ENCODE data around the gene ACSL5.
"Not testable (repeated sequence)": the region's sequence is repeated elsewhere in the genome, so short reads cannot be mapped to it uniquely, and the experiment has no call there.

The ACSL5 gene

DNA sequence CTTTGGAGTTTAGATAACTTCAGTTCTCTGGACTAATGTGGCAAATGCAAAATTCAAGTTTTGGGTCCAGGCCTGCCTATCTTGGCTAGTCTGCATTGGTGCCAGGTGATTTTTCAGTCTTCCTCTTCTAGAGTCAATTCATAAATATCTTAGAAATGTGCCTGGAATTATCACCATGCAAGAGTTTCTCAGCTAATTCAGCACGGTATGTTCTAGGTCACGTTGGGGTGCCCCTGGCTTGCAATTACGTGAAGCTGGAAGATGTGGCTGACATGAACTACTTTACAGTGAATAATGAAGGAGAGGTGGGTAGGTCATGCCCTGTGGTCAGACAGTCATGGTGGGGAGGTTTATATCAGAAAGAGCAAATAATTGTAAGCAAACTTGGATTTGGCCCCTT lies 47.8 kb downstream of the ACSL5 start:
- DNase-seq: no peak

- no peak for DNase-seq
Observed at GRCh38 chr10:112424651-112425050, 50.7 kb downstream of the ACSL5 start.

- no peak for DNase-seq
Observed at GRCh38 chr10:112426111-112426510, 52.2 kb downstream of the ACSL5 start.

DNA sequence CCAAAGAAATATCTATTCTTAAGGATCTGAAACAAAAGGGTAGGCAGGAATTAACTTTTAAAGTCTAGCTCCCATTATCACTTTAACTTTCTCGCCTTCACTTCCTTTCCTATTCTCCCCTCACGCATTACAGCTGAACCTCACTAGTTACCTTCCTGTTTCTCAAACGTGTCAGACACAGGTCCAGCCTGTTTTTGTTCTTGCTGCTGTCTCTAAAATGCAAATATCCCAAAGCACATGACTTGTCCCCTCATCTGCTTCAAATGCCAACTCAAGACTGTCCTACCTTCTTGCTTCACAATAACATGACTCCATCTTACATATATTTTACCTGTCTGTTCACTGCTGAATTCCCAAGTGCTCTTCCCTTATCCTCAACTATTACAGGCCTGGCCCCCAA lies 55.2 kb downstream of the ACSL5 start:
- DNase-seq: no peak

DNA sequence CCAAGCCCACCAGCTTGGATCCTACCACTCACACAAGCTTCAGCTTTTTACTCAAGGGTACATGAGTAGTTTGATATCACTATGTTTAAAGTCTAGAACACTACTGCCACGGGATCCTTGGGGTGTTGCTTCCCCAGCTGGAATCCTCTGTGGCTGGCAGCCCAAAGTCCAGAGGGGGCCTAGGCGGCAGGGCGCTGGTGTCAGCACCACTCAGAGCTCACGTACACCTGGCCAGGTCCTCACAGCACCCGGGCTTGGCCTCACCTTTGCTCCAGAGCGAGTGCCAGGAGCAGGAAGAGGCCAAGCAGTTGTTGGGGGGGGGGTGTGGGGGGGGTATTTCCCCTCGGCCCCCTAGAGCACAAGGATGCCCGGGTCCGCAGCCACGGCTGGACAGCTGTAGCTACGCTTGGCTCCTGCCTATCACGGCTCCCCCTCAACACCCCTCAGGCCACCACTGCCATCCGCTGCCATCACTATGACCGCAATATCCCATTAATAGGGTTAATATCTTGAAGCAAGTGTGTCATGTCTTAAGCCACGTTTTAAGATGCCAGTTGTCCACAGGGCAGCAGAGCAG lies 55.8 kb downstream of the ACSL5 start:
- DNase-seq: no peak

- DNase-seq: no peak
Observed at GRCh38 chr10:112433136-112433535, 59.2 kb downstream of the ACSL5 start.

- DNase-seq: no peak
Observed at GRCh38 chr10:112434988-112435619, 61.2 kb downstream of the ACSL5 start.

GRCh38 chr10:112438356-112438755 lies 64.4 kb downstream of the ACSL5 start:
- no peak for DNase-seq

DNA sequence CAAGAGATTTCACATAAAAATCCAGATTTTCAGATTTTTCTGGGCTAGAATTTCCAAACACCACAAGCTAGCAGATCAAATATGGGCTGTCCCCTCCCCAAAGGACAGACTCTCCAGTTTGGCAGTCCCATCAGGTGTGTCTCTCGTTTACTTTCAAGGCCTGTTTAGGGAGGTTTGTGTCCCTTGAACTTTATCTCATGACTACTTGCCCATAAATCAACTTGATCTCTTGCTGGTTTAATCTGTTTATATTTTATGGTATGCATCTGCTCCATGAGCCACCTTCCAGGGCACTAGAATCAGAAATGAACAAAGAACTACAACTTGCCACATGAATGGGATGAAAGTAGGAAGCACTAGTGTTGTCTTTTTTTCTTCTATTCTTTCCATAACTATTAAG lies 67.6 kb downstream of the ACSL5 start:
- no peak for DNase-seq

GRCh38 chr10:112442063-112442462 lies 68.1 kb downstream of the ACSL5 start:
- DNase-seq: no peak

DNA sequence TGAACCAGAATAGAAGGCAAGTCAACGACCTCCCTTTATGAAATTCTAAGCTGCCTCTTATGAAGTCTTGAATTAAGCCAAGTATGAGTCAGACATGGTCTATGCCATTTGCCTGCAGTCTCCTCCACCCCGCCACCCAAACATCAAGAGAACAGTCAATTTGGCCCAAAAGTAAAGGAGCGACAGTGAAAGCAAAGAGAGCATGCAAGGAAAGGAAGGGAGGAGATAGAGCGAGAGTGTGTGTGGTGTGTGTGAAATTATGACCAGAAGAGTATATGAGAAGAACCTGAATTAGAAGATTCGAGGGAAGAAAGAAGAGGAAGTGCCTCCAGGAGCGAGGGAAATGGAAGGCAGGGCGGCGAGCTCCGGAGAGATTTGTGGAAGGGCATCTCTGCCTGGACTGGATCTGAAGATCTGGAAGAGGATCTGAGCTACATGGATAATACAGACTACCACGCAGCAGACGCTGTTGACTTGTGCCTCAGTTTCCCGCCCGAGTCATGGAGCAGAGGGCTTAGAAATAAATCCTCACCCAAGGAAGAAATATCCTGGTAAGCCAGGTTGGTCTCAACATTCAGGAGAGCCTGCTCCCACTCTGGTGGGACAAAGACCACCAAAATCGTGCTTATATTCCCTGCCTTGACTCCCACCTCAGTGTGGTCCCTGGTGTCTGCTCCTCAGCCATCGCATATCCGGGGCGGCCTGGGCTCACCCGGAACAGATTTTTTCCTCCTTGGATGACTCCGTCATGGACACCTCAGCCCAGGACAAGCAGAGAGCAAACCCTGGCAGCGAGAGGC lies 72.3 kb downstream of the ACSL5 start:
- DNase-seq: no peak

- peak; percentile 16 for DNase-seq
Observed at GRCh38 chr10:112446855-112447619, 73.1 kb downstream of the ACSL5 start, which contains the start of the genes VTI1A and ZDHHC6. Gene VTI1A (plus strand): TSS chr10:112447215. CDS start chr10:112447374, 159 bp downstream. Gene ZDHHC6 (minus strand): TSS chr10:112446914. CDS start chr10:112445436, 1,478 bp downstream.

GRCh38 chr10:112447620-112447928 lies 73.7 kb downstream of the ACSL5 start:
- DNase-seq: no peak

DNA sequence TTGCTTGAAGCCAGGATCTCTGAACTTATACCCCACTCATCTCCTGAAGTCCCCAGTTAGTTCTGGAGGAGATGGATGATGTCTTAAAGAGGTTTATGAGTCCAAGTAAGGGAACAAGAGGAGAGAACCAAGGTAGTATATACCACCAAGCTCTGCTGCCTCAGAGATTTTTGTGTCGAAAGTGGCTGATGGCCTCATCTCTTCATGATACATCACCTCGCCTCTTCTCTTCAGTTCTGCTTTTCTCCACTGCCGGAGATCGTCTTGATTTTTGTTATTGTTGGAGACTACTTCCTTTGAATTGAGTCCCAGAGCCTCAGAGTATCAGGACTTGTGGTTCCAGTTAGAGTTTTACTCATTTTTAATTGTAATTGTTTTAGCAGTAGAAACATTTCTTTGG lies 75.0 kb downstream of the ACSL5 start:
- DNase-seq: no peak

DNA sequence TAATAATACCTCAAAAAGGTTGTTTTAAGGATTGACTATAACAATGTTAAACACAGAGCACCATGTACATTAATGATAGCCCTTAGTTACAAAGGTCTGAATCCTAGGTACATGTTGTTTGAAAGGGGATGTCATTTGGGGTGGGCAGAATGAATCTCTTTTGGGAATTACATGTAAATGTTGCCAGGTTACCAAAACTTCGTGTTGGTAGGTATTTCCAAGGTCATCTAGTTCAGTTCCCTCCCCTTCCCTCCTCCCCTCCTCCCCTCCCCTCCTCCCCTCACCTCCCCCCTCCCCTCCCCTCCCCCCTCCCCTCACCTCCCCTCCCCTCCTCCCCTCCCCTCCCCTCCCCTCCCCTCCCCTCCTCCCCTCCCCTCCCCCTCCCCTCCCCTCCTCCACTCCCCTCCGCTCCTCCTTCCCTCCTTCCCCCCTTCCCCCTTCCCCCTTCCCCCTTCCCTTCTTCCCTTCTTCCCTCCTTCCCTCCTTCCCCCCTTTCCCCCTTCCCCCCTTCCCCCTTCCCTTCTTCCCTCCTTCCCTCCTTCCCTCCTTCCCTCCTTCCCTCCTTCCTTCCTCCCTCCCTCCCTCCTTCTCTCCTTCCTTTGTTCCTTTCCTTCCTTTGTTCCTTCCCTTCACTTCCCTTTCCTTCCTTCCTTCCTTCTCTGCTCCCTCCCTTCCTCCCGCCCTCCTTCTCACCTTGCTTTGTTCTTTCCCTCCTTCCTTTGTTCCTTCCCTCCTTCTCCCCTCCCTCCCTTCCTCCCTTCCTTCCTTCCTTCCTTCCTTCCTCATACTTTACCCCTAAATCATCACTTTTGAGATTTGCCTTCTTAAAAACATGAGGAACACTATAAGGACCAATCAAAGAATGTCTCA lies 81.2 kb downstream of the ACSL5 start:
- DNase-seq: no peak

GRCh38 chr10:112456533-112456932 lies 82.6 kb downstream of the ACSL5 start:
- DNase-seq: no peak

DNA sequence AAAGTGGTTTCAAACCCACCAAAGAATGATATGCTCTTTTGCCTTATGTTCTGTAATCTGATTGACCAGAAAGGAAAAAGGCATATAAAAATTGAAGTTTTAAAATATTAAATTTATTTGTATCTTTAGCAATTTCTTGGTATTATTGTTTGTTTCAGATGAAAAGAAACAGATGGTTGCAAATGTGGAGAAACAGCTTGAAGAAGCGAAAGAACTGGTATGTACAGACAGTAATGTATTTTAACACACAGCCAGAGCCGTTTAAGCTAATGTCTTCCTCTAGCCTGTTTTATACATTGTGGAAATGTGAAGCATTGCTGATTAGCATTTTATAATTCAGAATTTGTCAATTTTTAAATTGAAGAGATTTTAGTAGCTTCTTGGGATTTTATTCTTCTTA lies 86.5 kb downstream of the ACSL5 start:
- no peak for DNase-seq

DNA sequence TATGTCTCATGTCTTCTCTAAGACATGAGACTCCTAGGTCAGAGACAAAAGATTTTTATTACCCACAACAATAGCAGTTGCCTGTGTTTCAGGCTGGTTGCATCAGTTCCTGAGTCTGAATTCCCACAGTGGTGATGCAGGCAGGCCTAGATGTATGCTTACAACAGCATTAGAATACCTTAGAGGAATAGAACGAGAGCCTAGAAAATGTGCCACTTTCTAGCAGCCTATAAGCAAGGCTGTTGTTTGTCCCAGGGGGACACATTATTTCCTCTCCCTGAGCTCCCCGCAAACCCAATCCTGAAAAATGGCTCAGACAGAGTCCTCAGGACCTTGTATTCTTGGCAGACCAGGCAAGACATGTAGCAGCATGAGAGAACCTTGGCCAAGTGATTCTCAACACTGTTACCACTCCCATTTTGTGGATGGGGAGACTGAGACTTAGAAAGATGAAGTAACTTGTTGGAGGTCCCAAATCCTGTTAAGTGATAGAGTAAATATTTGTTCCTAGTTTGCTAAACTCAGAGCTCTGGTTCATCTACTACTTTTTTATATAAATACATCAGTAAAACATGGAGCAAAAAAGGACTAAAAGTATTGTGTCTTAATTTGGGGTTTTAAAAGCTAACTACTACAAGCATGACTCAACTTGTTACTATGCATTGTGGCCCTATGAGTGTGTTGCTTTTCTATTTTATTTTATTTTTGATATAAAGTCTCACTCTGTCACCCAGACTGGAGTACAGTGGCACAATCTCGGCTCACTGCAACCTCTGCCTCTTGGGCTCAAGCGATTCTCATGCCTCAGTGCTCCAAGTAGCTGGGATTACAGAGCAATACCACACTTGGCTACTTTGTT lies 87.3 kb downstream of the ACSL5 start:
- DNase-seq: no peak

- not testable (repeated sequence) for DNase-seq
Observed at GRCh38 chr10:112464074-112464473, 90.2 kb downstream of the ACSL5 start.

GRCh38 chr10:112465299-112465883 lies 91.5 kb downstream of the ACSL5 start:
- DNase-seq: no peak

DNA sequence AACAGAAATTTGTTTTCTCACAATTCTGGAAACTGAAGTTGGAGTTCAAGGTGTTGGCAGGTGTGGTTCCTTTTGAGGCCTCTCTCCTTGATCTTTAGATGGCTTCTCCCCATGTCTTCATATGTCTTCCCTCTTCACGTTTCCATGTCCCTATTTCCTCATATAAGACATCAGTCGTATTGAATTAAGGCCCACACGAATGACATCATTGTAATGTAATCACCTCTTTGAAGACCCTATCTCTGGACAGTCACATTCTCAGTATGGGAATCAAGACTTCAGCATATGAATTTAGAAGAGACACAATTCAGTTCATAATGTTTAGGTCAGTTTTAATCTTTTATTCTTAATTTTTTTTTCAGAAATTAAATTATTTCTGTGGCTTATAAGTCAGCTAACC lies 92.9 kb downstream of the ACSL5 start:
- no peak for DNase-seq

Data from NCI-H2081 treated with DMSO at 0.1 percent for 48 hours (cell line).